HEK293T (cell line): ENCODE measurements around the gene KIF5C.

ENCODE experiments used
- BHLHE40 ChIP-seq: fragments of 450-650 bp; IDR thresholded peaks from 2 replicates; pipeline ENCODE4 v1.6.1; 2016; ENCODE audit warnings: mild to moderate bottlenecking, moderate library complexity, borderline replicate concordance
- FOXA1 ChIP-seq: fragments of 450-650 bp; IDR thresholded peaks from 2 replicates; pipeline ENCODE4 v1.6.1; 2016; ENCODE audit warnings: mild to moderate bottlenecking
- NFRKB ChIP-seq: fragments of 450-650 bp; IDR thresholded peaks from 2 replicates; pipeline ENCODE4 v1.6.1; 2016; ENCODE audit warnings: mild to moderate bottlenecking, moderate library complexity
- SP1 ChIP-seq: fragments of 450-650 bp; IDR thresholded peaks from 2 replicates; pipeline ENCODE4 v1.6.1; 2017
- TARDBP ChIP-seq: fragments of 450-650 bp; IDR thresholded peaks from 2 replicates; pipeline ENCODE4 v1.6.1; 2016
- ZNF384 ChIP-seq: fragments of 450-650 bp; IDR thresholded peaks from 2 replicates; pipeline ENCODE4 v1.6.1; 2016

DNA sequence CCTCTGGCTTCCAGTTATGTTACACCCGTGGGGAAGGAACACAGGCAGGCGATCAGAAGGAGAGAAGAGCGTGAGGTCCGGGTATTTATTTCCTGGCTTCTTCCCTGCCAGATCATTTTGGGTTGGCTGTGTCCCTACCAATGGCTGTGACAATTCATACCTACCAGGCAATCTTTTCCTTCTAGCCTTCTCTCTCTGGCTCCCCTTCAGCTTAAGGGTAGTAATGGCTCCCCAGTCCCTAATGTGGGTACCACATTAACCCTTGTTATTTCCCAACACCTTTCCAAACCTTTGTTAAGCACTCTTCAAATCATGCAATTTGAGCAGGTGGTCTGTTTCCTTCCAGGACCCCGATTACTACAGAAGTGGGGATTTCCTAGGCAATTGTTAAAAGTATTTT lies 84.7 kb downstream of the KIF5C start:
- TF ChIP-seq BHLHE40 (no peak), ZNF384 (no peak), NFRKB (no peak), SP1 (no peak), FOXA1 (no peak), TARDBP (no peak)
